Stimulated activated naive CD8-positive, alpha-beta T cell treated with anti-CD3 and anti-CD28 coated beads, Interleukin-15, amount 100 ng/mL, for 72 hours (primary cell): Measurements from ENCODE around the gene ZDHHC18.
A peak's percentile ranks its signal among the peaks of the same experiment; 100 is the strongest.

Experiments
- ATAC-seq: fragments of 150-1000 bp; cut with Tn5 transposase; 2 replicates; pipeline ENCODE4 v1.10.0; 2021; ENCODE audit warnings: mild to moderate bottlenecking, moderate library complexity
- DNase-seq, 2 donors: peaks; one replicate each; pipeline ENCODE4 v3.0.0; 2021 to 2022
- H3K27ac Mint-ChIP-seq, 2 donors: one replicate each; pipeline ENCODE4 v1.8.0; 2022; ENCODE audit warnings: mild to moderate bottlenecking in 2 of 2, mixed read lengths in 2 of 2, moderate library complexity in 2 of 2
- H3K27me3 Mint-ChIP-seq: one replicate; pipeline ENCODE4 v1.8.0; 2022; ENCODE audit warnings: mixed read lengths
- H3K4me1 Mint-ChIP-seq: one replicate; pipeline ENCODE4 v1.8.0; 2022; ENCODE audit warnings: mild to moderate bottlenecking, mixed read lengths
- H3K4me3 Mint-ChIP-seq, 2 donors: one replicate each; pipeline ENCODE4 v1.8.0; 2022; ENCODE audit warnings: mild to moderate bottlenecking in 2 of 2, mixed read lengths in 2 of 2, moderate library complexity in 1 of 2
- H3K9me3 Mint-ChIP-seq, 2 donors: one replicate each; pipeline ENCODE4 v1.8.0; 2022; ENCODE audit warnings: mixed read lengths in 2 of 2

ZDHHC18 gene

DNA sequence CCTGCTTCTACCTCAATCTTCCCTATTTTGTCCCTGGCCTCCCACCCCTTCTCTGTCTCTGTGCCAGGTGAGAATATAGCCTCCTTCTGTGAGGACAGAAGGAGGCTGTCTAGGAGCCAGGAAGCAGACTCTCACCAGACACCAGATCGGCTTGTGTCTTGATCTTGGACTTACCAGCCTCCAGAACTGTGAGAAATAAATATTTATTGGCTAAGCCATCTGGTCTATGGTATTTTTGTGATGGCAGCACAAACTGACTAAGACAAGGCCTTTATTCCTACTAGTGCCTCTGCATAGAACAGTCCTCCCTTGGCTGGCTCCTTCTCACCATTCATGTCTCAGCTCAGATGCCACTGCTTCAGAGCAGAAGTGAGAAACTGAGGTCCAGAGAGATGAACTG is 61.7 kb downstream of the ZDHHC18 start:
- no peaks in the 10 kb centered on the region for H3K27me3 Mint-ChIP-seq
- H3K27ac Mint-ChIP-seq, result peak overlapping the region; percentile 17 to 83
- H3K4me3 Mint-ChIP-seq, result peak overlapping the region; percentile 98 to 100
- DNase-seq (no peak), ATAC-seq (no peak)
- H3K4me1 Mint-ChIP-seq, result peaks cover 33% of the 10 kb centered on the region
- H3K9me3 Mint-ChIP-seq, result no peaks in the 10 kb centered on the region

GRCh38 chr1:26889551-26890466 is 63.3 kb downstream of the ZDHHC18 start, which contains the start of gene GPN2:
TSS of gene GPN2 (minus strand) at chr1:26890283. CDS start at chr1:26890096, 187 bp downstream.
- Mint-ChIP-seq H3K4me3 (peak within 1 kb of the TSS; percentile 98 to 100), H3K27ac (peak within 1 kb of the TSS; percentile 98), H3K4me1 (peaks cover 33% of the 10 kb centered on the region), H3K9me3 (no peaks in the 10 kb centered on the region), H3K27me3 (no peaks in the 10 kb centered on the region)
- ATAC-seq (peak; percentile 97), DNase-seq (peak; percentile 69 to 76)

- DNase-seq (no peak), ATAC-seq (peak; percentile 55)
- H3K4me3 Mint-ChIP-seq, result peak overlapping the region; percentile 98 to 100
These were observed 63.9 kb downstream of the ZDHHC18 start for GRCh38 chr1:26890467-26890796.

GRCh38 chr1:26894263-26894662 is 67.8 kb downstream of the ZDHHC18 start:
- Mint-ChIP-seq H3K4me3 (no peak overlapping the region), H3K27me3 (no peaks in the 10 kb centered on the region), H3K9me3 (no peaks in the 10 kb centered on the region), H3K27ac (peak overlapping the region in 1 of 2 donors; percentile 7), H3K4me1 (peaks cover 33% of the 10 kb centered on the region)
- no peak for DNase-seq
- no peak for ATAC-seq

More at GRCh38 chr1:26890467-26890796, 63.9 kb downstream of the ZDHHC18 start:
- H3K27me3 Mint-ChIP-seq, result no peaks in the 10 kb centered on the region
- no peaks in the 10 kb centered on the region for H3K9me3 Mint-ChIP-seq
- peaks cover 27% of the 10 kb centered on the region for H3K4me1 Mint-ChIP-seq
- H3K27ac Mint-ChIP-seq, result peak overlapping the region; percentile 98

DNA sequence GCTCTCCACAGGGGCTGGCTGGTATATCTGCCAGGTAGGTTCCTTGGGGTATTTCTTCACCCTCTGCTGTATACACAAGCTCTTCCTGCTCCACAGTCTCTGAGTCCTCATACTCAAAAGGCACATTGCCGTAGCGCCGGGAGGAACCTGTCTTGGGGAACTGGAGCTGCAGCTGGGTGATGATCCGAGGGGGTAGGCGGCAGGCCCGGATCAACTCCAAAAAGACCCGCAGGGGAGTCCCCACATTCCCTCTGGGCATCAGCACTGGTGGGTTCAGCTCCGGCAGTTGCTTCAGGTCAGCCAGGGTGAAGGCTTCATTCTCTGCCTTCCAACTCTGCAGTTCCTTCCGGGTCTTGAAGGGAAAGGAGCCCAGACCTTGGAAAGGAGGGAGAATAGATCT is 70.9 kb downstream of the ZDHHC18 start:
- no peak for ATAC-seq
- H3K9me3 Mint-ChIP-seq, result no peaks in the 10 kb centered on the region

GRCh38 chr1:26900001-26900814 is 73.7 kb downstream of the ZDHHC18 start, which contains the start of gene GPATCH3:
TSS of gene GPATCH3 (minus strand) at chr1:26900467. CDS start at chr1:26900442, 25 bp downstream.
- no peaks in the 10 kb centered on the region for H3K27me3 Mint-ChIP-seq
- peaks cover 36% of the 10 kb centered on the region for H3K4me1 Mint-ChIP-seq
- DNase-seq, result peak; percentile 80 to 88
- ATAC-seq, result peak; percentile 95
- H3K4me3 Mint-ChIP-seq, result peak within 1 kb of the TSS; percentile 92 to 94
- no peaks in the 10 kb centered on the region for H3K9me3 Mint-ChIP-seq
- H3K27ac Mint-ChIP-seq, result peak within 1 kb of the TSS; percentile 98 to 99

More for the DNA sequence above, 70.9 kb downstream of the ZDHHC18 start:
- Mint-ChIP-seq H3K4me3 (no peak overlapping the region), H3K27ac (peak overlapping the region in 1 of 2 donors; percentile 65), H3K27me3 (no peaks in the 10 kb centered on the region), H3K4me1 (peaks cover 34% of the 10 kb centered on the region)
- no peak for DNase-seq

DNA sequence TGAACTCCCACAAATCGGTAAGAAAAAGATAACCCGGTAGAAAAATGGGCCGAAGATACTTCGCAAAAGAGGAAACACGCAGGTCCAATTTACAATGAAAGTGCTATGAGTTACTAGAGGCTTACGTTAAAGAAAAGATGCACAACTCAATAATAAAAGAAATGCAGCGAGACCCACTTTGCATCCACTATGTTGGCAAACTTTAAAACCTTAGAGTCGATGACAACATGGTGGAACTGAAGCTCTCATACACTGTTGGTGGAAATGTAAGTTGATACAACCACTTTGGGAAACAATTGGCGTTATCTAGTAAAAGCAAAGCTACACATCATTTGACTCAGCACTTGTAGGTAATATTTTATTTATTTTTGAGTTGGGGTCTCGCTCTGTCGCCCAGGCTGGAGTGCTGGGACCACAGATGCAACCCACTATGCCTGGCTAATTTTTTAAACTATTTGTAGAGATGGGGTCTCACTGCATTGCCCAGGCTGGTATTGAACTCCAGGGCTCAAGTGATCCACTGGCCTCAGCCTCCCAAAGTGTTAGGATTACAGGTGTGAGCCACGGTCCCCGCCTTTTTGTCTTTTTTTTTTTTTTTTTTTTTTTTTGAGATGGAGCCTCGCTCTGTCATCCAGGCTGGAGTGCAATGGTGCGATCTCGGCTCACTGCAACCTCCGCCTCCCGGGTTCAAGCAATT is 74.5 kb downstream of the ZDHHC18 start:
- no peaks in the 10 kb centered on the region for H3K27me3 Mint-ChIP-seq
- ATAC-seq (no peak), DNase-seq (no peak)
- H3K9me3 Mint-ChIP-seq, result no peaks in the 10 kb centered on the region
- H3K4me3 Mint-ChIP-seq, result peak overlapping the region; percentile 92 to 94
- peak overlapping the region; percentile 98 to 99 for H3K27ac Mint-ChIP-seq
- peaks cover 36% of the 10 kb centered on the region for H3K4me1 Mint-ChIP-seq
